K562 (cell line): ENCODE measurements around the gene RETSAT.

ENCODE experiments used
- FOXM1 ChIP-seq, 2 experiments: fragments of 450-650 bp in 1 of 2; sonication (generic) in 1 of 2; formaldehyde crosslinking in 1 of 2; IDR thresholded peaks; 2 replicates each; pipeline versions ENCODE4 v1.6.1 to v1.9.0; 2017 to 2022; ENCODE audit warnings: low read depth in 2 of 2, mild to moderate bottlenecking in 2 of 2, missing genetic modification reagents in 1 of 2, moderate library complexity in 1 of 2
- POLR2A ChIP-seq: fragments of 450-650 bp; conservative IDR thresholded peaks from 2 replicates; pipeline ENCODE4 v1.6.1; 2016
- ZNF124 ChIP-seq: sonication (generic); formaldehyde crosslinking; IDR thresholded peaks from 2 replicates; pipeline ENCODE4 v1.8.1; 2022; ENCODE audit warnings: missing genetic modification reagents
- ZNF398 ChIP-seq: fragments of 250-450 bp; sonication (Bioruptor Pico); IDR thresholded peaks from 2 replicates; pipeline ENCODE4 v1.8.0; 2021; ENCODE audit warnings: moderate library complexity, mild to moderate bottlenecking, inconsistent platforms
- ZNF507 ChIP-seq: conservative IDR thresholded peaks from 2 replicates; pipeline ENCODE4 v1.6.1; 2017; ENCODE audit warnings: missing genetic modification characterization, missing compliant biosample characterization
- TF ChIP-seq, protein P1 (sequence below), 3 experiments: IDR thresholded peaks in 2 of 3; conservative IDR thresholded peaks in 1 of 3; 2 replicates each; pipeline ENCODE4 v1.5.1; 2011 to 2012; ENCODE audit warnings: low read length in 3 of 3, mild to moderate bottlenecking in 3 of 3, control low read depth in 2 of 3, improper control_type of control experiment in 1 of 3, inconsistent platforms in 1 of 3, low read depth in 1 of 3, mixed read lengths in 1 of 3, moderate library complexity in 1 of 3; ENCODE audit not compliant: insufficient read depth in 2 of 3

GRCh38 chr2:85367180-85367579, 12.9 kb upstream of the RETSAT start:
- TF ChIP-seq, protein P1, sequence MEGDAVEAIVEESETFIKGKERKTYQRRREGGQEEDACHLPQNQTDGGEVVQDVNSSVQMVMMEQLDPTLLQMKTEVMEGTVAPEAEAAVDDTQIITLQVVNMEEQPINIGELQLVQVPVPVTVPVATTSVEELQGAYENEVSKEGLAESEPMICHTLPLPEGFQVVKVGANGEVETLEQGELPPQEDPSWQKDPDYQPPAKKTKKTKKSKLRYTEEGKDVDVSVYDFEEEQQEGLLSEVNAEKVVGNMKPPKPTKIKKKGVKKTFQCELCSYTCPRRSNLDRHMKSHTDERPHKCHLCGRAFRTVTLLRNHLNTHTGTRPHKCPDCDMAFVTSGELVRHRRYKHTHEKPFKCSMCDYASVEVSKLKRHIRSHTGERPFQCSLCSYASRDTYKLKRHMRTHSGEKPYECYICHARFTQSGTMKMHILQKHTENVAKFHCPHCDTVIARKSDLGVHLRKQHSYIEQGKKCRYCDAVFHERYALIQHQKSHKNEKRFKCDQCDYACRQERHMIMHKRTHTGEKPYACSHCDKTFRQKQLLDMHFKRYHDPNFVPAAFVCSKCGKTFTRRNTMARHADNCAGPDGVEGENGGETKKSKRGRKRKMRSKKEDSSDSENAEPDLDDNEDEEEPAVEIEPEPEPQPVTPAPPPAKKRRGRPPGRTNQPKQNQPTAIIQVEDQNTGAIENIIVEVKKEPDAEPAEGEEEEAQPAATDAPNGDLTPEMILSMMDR (IDR thresholded peaks at IDR 0.05 in 2 of 3, conservative IDR thresholded peaks at IDR 0.05 in 1 of 3; ENCODE audit: insufficient read depth in 2 of 3, low read depth in 1 of 3, low read length in 3 of 3), result no peak
- no peak for TF ChIP-seq ZNF507 (tag)
- TF ChIP-seq POLR2A, result no peak
- TF ChIP-seq FOXM1 (IDR thresholded peaks at IDR 0.05; ENCODE audit: low read depth), result no peak
- no peak for TF ChIP-seq FOXM1 (CRISPR knock-in tag; IDR thresholded peaks at IDR 0.05; ENCODE audit: low read depth)
- TF ChIP-seq ZNF124 (CRISPR knock-in tag), result no peak
- no peak for TF ChIP-seq ZNF398
